SKM-1 treated with dmso at 0.1 percent for 144 hours (cell line): ENCODE data around the gene ZNF593OS.
A peak's percentile ranks its signal among the peaks of the same experiment; 100 is the strongest.

Experiments used
- DNase-seq: peaks from one replicate; lab custom pipeline; 2025; ENCODE audit not compliant: unreplicated experiment; lab: John Stamatoyannopoulos, UW

The ZNF593OS gene

DNA sequence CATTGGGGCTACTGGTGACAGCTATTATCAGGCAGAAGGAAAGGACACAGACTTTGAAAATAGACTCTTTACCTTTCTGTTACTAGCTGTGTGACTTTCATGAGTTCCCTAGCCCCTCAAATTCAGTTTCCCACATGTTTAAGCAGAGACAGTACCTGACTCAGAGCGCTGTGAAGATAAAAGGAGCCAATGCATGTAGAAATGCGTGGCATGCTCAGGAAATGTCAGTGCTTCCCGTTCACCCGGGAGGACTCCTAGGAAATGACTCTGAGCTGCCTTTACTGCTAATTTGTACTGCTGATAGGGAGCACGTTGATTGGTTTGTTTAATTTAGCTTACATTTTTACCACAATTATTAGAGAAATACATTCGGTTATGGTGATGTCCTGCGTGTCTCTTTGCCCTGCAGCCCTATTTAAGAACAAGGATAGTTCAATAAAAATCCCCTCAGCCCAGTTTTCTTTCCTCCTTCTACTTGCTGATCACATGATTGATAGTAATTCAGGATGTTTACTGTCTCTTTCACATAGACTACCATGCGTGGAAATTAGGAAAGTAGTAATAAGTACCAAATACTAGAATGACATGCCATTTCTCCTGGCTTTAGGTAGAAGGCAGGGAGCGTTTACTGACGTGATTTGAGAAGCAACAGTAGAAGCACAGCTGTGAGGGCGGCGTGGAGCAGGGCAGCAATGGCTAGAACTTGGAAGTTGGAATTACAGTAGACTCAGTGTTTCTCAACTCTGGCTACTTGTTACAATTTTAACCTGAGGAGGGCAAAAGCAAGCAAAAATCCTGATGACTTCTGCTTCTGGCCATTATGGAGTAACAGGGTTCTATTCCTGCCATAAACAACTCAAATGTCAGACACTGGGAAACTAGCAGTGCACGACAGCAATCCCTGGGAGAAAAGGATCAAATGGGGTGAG, 44.1 kb downstream of the ZNF593OS start:
- DNase-seq, result no peak

DNA sequence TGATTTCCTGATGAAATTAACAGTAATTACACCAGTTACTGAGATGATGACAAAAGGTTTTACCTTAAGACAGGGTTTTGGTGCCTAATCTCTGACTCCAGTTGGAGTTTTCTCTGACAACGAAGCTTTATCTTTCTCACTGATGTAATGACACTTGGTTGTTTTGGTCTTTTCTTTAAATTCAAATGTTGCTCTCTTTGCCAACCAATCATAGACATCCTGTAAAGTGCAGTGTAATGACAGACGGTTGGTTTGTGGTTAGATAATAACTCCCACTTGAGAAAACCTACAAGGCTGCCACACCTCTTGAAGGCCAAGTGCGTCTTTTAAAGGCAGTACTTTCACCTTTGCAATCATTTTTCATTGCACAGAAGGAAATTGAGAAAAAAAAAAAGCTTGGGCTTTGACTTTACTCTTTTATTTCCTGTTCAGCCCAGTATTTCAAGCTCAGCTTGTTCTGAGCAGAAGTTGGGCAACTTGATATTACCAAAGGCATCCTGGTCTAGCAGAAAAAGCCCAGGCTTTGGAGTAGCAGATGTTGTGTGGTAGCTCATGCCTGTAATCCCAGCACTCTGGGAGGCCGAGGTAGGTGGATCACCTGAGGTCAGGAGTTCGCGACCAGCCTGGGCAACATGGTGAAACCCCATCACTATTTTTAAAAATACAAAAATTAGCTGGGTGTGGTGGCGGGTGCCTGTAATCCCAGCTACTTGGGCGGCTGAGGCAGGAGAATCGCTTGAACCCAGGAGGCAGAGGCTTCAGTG, 45.1 kb downstream of the ZNF593OS start:
- DNase-seq, result peak; percentile 96

DNA sequence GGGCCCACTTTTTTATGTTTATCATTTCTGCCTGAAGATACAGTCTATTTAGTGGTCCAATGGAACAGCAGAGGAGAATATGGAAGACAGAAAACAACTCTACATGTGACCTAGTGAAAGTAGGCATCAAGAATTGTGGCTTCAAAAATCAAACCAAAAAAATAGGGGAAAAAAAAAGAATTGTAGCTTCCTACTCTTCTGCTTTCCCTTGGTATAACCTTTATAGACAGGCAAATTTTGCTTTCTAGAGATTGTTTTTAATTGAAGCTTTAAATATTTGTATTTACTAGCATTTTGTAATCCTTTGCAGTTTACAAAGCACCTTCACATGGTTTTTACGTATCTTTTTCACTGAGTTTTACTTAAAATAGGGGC, 45.7 kb downstream of the ZNF593OS start:
- DNase-seq, result no peak

DNA sequence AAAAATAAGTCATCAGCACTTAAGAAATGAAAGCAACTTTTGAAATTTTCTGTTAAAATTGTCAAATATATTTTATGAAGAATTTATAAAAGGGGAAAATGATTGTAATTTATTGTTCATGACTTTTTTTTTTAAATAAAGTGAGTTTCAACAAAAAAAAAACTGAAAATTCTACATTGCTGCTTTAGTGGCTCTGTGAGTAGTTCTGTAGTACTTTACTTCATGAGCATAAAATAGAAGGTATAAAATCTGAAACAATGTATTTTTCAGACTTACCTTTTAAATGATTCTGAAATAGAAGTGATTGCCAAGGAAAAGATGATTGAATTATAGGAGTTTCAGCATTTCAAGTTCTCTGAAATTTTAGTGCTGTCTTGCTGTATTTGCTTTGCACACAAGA, 46.2 kb downstream of the ZNF593OS start:
- no peak for DNase-seq

DNA sequence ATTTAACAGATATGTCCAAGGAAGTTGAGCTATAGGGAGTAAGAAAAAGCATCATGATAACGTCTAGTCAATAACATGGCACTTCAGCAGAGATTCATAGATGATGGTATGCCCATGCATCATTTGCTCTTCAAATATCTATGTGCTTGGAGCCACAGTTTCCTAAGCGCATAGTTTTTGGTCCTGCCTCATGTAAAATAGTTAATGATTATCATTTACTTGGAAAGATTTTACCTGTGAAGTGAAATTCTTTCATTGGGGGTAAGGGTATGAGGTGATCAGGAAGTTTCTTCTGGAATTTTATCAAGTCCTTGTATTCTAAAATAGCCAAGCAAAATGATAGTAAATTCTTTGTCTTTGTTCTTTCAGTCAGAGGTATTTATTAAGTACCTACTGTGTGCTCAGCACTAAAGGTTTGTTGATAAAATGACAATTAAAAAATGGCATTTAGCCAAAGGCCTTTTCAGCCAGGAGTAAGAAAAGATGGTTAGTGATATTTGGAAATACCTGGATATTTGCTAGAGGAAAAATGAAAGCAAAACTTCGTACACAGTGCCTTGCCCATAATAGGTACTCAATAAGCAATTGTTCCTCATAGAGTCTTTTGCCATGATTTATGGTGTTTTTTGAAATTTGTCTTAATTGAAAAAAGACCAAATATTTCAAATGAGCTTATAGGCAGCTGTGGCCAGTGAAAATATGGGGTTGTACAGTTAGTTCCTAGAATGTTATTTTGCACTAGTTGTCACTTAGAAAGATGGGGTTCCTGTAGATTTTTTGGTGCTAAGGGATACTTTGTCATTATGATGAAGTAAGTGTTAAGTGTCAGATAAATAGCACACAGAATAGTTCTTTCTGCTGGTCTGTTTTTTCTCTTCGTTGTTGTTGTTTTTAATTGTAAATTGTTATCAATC, 47.0 kb downstream of the ZNF593OS start:
- DNase-seq, result no peak

DNA sequence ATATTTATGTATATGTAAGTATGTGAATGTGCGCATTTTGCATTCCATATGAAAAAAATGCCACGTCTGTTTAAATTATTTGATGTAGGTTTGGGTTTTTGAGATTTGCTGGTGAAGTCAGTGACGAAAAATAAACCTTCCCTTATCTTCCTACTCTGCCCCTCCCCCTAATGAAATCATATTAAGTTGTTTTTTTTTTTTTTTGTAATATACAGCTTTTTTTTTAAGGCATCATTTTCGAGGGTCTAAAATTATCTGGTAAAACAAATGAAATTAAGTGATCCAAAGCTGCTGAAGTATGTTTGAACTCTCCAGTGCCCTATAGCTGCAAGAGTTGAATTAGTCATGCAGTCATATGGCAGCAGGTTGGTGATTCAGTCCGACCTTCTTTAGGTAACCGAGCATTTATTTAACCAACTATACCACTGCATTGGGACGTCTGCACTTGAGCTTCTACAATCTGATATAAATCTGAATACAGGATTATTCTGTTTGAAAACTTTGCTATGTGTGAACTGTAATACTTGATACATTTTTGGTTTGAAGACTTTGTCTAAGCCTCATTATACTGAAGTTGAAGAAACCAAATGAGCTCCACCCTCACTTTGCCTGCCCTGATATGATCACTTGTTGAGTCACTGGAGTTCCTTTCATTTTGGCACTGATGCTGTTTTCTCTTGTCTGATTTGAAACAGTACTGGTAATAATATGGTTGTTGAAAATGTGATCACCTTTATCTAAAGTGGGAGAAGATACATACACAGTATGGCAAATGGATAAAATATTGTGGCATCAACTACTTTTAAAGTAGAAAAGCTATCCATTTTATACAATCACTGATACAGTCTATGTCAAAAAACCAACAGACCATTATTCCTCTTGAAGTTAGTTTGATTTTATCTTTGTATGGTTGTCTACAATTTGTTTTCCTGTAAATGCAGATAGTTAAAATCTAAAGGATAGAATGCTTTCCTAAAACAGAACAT, 48.4 kb downstream of the ZNF593OS start:
- DNase-seq, result no peak

DNA sequence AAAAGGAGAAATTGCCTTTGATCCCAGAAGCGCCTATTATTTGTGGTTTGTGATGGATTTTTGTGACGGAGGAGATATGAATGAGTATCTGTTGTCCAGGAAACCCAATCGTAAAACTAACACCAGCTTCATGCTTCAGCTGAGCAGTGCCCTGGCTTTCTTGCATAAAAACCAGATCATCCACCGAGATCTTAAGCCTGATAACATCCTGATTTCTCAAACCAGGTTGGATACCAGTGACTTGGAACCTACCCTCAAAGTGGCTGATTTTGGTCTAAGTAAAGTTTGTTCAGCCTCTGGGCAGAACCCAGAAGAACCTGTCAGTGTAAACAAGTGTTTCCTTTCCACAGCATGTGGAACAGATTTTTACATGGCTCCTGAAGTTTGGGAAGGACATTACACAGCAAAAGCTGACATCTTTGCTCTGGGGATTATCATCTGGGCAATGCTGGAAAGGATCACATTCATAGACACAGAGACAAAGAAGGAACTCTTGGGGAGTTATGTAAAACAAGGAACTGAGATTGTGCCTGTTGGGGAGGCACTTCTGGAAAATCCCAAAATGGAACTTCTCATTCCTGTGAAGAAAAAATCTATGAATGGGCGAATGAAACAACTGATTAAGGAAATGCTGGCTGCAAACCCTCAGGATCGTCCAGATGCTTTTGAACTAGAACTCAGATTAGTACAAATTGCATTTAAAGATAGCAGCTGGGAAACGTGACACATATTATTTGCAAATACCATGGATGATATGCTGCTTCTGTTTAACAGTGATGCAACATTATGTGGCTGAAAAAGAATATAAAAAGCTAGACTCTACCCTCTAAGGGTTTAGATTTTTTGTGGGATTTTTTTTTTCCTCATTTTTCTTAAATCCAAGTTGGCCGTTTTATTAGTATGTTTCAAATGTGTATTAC, 49.5 kb downstream of the ZNF593OS start:
- no peak for DNase-seq

DNA sequence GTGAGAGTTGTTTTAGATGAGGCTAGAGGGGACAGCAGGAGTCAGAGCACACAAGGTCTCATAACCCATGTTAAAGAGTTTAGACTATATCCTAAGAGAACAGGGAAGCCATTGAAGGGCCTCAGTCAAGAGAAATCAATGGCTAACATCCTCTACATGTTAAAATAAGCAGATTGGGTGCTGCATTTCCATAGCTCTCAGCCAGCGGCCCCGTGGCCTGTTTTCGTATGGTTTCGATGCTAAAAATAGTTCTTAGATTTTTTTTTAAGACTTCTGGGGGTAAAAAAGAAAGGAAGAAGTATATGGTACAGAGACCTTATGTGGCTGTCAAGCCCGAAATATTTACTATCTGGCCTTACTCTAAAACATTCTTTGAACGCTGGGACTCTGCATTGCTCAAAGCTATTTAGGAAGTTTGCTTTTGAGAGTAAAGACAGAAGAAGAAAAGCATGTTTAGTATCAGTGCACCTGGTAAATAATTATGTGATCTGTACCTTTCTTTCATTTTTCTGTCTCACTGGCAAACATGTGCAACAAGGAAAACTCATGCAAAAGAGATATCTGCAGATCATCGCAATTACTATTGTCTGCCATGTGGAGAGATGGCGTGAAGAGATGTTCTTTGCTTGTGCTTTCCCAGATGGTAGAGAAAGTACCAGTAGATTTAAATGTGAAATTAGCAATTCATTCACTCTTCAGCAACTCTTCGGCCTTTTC, 51.6 kb downstream of the ZNF593OS start:
- DNase-seq, result no peak
